MCF 10A (cell line): ENCODE data around the gene SLC16A7. TPM values are rescaled to one million over a fixed set of nuclear protein-coding genes. Genes with fewer than 3 reads are reported as not detected.

Experiments used
- BruUV-seq: library from RNA; stranded (reverse); fragments of 400-500 nt; replicated peaks from 2 replicates; lab custom pipeline; 2021; lab: Mats Ljungman, UMichigan
- CTCF ChIA-PET: fragments of 300-600 bp; sonication (Branson Sonifier 250); formaldehyde crosslinking; extraction: SDS; loops from one replicate; lab custom pipeline; 2021; ENCODE audit warnings: antibody characterized with exemption, inconsistent platforms; lab: Yijun Ruan, JAX
- POLR2A ChIA-PET: fragments of 300-600, 350-650 bp; sonication (Branson Sonifier 250); formaldehyde crosslinking; extraction: SDS; loops from one replicate; lab custom pipeline; 2020; ENCODE audit warnings: antibody characterized with exemption, inconsistent platforms; lab: Yijun Ruan, JAX
- DNase-seq: peaks from one replicate; pipeline ENCODE4 v3.0.0-alpha.2; 2018; ENCODE audit not compliant: unreplicated experiment
- H3K27ac Mint-ChIP-seq: one replicate; pipeline ENCODE4 v1.8.0; 2022; ENCODE audit warnings: mild to moderate bottlenecking, low read depth, mixed read lengths; ENCODE audit not compliant: unreplicated experiment
- H3K27me3 Mint-ChIP-seq: one replicate; pipeline ENCODE4 v1.8.0; 2022; ENCODE audit warnings: mixed read lengths; ENCODE audit not compliant: insufficient read depth, unreplicated experiment
- H3K36me3 Mint-ChIP-seq: one replicate; pipeline ENCODE4 v1.8.0; 2022; ENCODE audit warnings: mild to moderate bottlenecking, moderate library complexity, mixed read lengths; ENCODE audit not compliant: insufficient read depth, unreplicated experiment
- H3K4me1 Mint-ChIP-seq: one replicate; pipeline ENCODE4 v1.8.0; 2022; ENCODE audit warnings: mixed read lengths; ENCODE audit not compliant: insufficient read depth, unreplicated experiment
- H3K4me3 Mint-ChIP-seq: one replicate; pipeline ENCODE4 v1.8.0; 2022; ENCODE audit warnings: mild to moderate bottlenecking, moderate library complexity, mixed read lengths; ENCODE audit not compliant: unreplicated experiment
- H3K9me3 Mint-ChIP-seq: one replicate; pipeline ENCODE4 v1.8.0; 2022; ENCODE audit warnings: mixed read lengths; ENCODE audit not compliant: unreplicated experiment
- intact Hi-C: fragments of 100-400 bp; cut with micrococcal nuclease; formaldehyde crosslinking; loops from 2 replicates; pipeline ENCODE4 v1.14.1; 2022
- total RNA-seq: library from RNA; stranded (reverse); gene quantifications from 2 replicates; pipeline ENCODE4 v1.2.3, GENCODE V29; 2022
- TF ChIP-seq, protein P1 (sequence below): fragments of 200-600 bp; IDR thresholded peaks from one replicate; pipeline ENCODE4 v1.8.0; 2022; ENCODE audit warnings: antibody characterized with exemption, mild to moderate bottlenecking; ENCODE audit not compliant: unreplicated experiment

SLC16A7 gene
- total RNA-seq, 1 experiment from 2014 or later, result 32.6 TPM

DNA sequence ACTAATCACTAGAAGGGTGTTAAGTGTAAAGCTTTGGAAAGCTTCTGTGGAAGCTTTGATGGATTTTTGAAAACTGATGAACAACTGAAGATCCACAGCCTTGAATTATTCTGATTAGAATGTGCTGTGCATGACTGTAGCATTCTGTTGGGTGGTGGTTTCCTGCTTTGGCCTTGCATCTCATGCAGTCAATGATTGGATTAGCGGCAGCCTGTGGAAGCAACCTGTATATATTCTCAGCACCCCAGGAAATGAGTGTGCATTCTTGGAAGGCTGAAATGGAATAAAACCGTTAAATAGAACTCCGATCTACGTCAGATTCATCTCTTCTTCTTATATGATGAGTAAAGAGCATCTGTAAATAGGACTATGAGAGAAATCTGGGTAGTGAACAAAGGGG, 120.2 kb downstream of the SLC16A7 start:
- TF ChIP-seq, protein P1, sequence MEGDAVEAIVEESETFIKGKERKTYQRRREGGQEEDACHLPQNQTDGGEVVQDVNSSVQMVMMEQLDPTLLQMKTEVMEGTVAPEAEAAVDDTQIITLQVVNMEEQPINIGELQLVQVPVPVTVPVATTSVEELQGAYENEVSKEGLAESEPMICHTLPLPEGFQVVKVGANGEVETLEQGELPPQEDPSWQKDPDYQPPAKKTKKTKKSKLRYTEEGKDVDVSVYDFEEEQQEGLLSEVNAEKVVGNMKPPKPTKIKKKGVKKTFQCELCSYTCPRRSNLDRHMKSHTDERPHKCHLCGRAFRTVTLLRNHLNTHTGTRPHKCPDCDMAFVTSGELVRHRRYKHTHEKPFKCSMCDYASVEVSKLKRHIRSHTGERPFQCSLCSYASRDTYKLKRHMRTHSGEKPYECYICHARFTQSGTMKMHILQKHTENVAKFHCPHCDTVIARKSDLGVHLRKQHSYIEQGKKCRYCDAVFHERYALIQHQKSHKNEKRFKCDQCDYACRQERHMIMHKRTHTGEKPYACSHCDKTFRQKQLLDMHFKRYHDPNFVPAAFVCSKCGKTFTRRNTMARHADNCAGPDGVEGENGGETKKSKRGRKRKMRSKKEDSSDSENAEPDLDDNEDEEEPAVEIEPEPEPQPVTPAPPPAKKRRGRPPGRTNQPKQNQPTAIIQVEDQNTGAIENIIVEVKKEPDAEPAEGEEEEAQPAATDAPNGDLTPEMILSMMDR, result no peak
- BruUV-seq, result no TSS peak
- H3K27ac Mint-ChIP-seq, result no peak overlapping the region
- ChIA-PET CTCF (interaction anchor here (0.6 kb wide), 1 partner anchor 63 kb away, joined by 3 read pairs; no protein-coding TSS in a partner anchor), POLR2A (no interaction called here)
- intact Hi-C loops, result no loop called here
- H3K4me1 Mint-ChIP-seq, result no peaks in the 10 kb centered on the region
- no peak for DNase-seq
- no peaks in the 10 kb centered on the region for H3K36me3 Mint-ChIP-seq
- peaks cover 7% of the 10 kb centered on the region for H3K9me3 Mint-ChIP-seq
- no peak overlapping the region for H3K4me3 Mint-ChIP-seq
- H3K27me3 Mint-ChIP-seq, result no peaks in the 10 kb centered on the region

DNA sequence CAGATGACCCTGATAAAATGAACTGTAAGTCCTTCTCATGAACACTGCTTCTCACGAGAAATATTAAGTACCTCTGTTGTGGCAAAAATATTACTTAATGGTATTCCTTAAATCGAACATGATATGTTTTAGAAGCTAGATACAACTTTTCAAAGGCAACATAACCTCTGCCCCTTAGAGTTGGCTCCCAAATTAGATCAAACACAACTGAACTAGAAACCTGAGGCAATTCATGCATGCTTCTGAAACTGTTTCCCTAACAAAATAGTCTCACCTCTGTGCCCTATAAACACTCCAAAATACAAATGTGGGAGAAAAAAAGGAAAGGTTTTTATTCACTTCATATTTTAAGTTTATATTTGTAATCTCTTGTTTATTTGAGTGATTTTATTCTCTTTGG, 121.6 kb downstream of the SLC16A7 start:
- CTCF ChIA-PET, result no interaction called here
- no TSS peak for BruUV-seq
- intact Hi-C loops, result no loop called here
- Mint-ChIP-seq H3K27me3 (no peaks in the 10 kb centered on the region), H3K4me3 (no peak overlapping the region), H3K36me3 (no peaks in the 10 kb centered on the region), H3K9me3 (peaks cover 7% of the 10 kb centered on the region), H3K27ac (no peak overlapping the region), H3K4me1 (no peaks in the 10 kb centered on the region)
- TF ChIP-seq, protein P1, result no peak
- DNase-seq, result no peak
- POLR2A ChIA-PET, result interaction anchor here (0.7 kb wide), 1 partner anchor 1785 kb away, joined by 3 read pairs; no protein-coding TSS in a partner anchor

DNA sequence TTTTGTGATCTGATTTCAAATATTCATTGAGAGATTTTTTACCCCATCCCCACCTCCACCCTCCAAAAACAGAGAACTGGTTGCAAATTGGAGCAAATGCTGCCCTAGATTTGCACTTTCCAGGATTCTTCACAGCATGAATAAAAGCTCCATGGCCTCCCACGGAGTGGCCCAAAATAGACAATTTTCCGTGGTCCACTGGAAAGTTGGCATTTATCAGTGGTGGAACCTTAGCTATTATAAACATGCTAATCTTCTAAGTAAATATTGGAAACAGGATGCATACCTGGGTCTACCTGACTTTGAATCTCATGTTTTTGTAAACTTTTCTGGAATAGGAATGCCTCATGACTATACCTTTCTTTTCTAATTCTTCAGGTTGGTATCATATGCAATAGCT, 123.9 kb downstream of the SLC16A7 start:
- POLR2A ChIA-PET, result interaction anchor here (1.6 kb wide), 1 partner anchor 122 kb away, joined by 4 read pairs; no protein-coding TSS in a partner anchor
- intact Hi-C loops, result no loop called here
- Mint-ChIP-seq H3K4me3 (no peak overlapping the region), H3K4me1 (no peaks in the 10 kb centered on the region), H3K9me3 (no peaks in the 10 kb centered on the region), H3K27me3 (no peaks in the 10 kb centered on the region), H3K27ac (no peak overlapping the region), H3K36me3 (no peaks in the 10 kb centered on the region)
- CTCF ChIA-PET, result no interaction called here
- TF ChIP-seq, protein P1, result no peak
- BruUV-seq, result no TSS peak
- DNase-seq, result no peak

DNA sequence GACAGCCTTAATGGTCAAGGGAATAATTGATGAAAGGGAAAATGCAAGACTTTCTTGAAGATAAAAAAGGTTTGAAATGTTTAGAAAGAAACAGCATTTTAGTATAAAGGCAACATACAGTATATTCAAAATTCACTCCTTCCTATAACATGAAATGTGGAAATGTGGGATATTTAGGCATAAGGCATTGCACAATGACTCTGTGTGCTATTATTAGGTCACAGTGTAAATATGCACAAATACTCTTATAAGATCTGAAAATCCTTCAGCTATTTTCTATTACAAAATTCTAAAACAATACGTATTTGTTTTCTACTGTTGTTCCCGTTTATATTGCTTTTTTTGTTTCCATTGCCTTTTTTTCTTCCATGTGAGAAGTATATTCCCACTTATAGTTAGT, 127.7 kb downstream of the SLC16A7 start:
- POLR2A ChIA-PET, result interaction anchor here (0.8 to 1.4 kb wide), 3 partner anchors 16 to 95 kb away, joined by 3 to 5 read pairs (median 4); no protein-coding TSS in a partner anchor
- H3K27ac Mint-ChIP-seq, result no peak overlapping the region
- TF ChIP-seq, protein P1, result no peak

More for the DNA sequence above, 127.7 kb downstream of the SLC16A7 start:
- DNase-seq, result no peak
- H3K36me3 Mint-ChIP-seq, result no peaks in the 10 kb centered on the region
- intact Hi-C loops, result no loop called here
- peaks cover 4% of the 10 kb centered on the region for H3K4me1 Mint-ChIP-seq
- no peaks in the 10 kb centered on the region for H3K9me3 Mint-ChIP-seq
- no peaks in the 10 kb centered on the region for H3K27me3 Mint-ChIP-seq
- CTCF ChIA-PET, result interaction anchor here (0.6 to 0.8 kb wide), 3 partner anchors 8 to 149 kb away, joined by 3 to 4 read pairs (median 4); no protein-coding TSS in a partner anchor
- BruUV-seq, result no TSS peak
- no peak overlapping the region for H3K4me3 Mint-ChIP-seq
